HCT116 (cell line): Measurements from ENCODE around the gene MAP2K5. TPM values are rescaled to one million over a fixed set of nuclear protein-coding genes. Genes with fewer than 3 reads are reported as not detected.
A peak's percentile ranks its signal among the peaks of the same experiment; 100 is the strongest.

ENCODE experiments used
- ATAC-seq: fragments of 200-7000 bp; cut with Tn5 transposase; 2 replicates; pipeline ENCODE4 v1.9.1; 2020; ENCODE audit warnings: mild to moderate bottlenecking, moderate library complexity
- BruUV-seq: library from RNA; stranded (reverse); fragments of 400-500 nt; replicated peaks from 2 replicates; lab custom pipeline; 2021; lab: Mats Ljungman, UMichigan
- CTCF ChIA-PET: fragments of 300-600 bp; sonication (Branson Sonifier 250); formaldehyde crosslinking; loops from one replicate; lab custom pipeline; 2021; ENCODE audit warnings: antibody characterized with exemption; lab: Charles Lee
- POLR2A ChIA-PET: fragments of 300-600, 350-600 bp; sonication (Branson Sonifier 250); formaldehyde crosslinking; loops from one replicate; lab custom pipeline; 2021; ENCODE audit warnings: antibody characterized with exemption; lab: Charles Lee
- RAD21 ChIA-PET, 2 experiments: fragments of 300-600 bp; sonication (Branson Sonifier 250); formaldehyde crosslinking; loops; one replicate each; lab custom pipeline; 2023; ENCODE audit warnings: low total read pairs in 2 of 2; ENCODE audit not compliant: uncharacterized antibody in 2 of 2, unreplicated experiment in 2 of 2, low non-redundant PET in 1 of 2; lab: Charles Lee
- DNase-seq: peaks from one replicate; pipeline ENCODE4 v3.0.0-alpha.2; 2010; ENCODE audit warnings: low read depth, low spot score
- H2AFZ ChIP-seq: fragments of 200-600 bp; shearing (Covaris generic), sonication (generic); 2 replicates; pipeline ENCODE4 v1.6.1; 2017; ENCODE audit warnings: low read depth, mixed run types, mixed read lengths, antibody characterized with exemption, low read length; ENCODE audit not compliant: poor library complexity, severe bottlenecking
- H3K27ac ChIP-seq: 2 replicates; pipeline ENCODE4 v1.5.1; 2012; ENCODE audit warnings: low read depth, low read length
- H3K27me3 ChIP-seq: fragments of 200-600 bp; sonication (generic); 2 replicates; pipeline ENCODE4 v1.6.1; 2016; ENCODE audit warnings: mixed run types, low read length, mixed read lengths; ENCODE audit not compliant: insufficient read depth
- H3K36me3 ChIP-seq, 2 experiments: fragments of 200-500 bp in 1 of 2; fragments of 200-600 bp in 1 of 2; sonication (Bioruptor generic) in 1 of 2; sonication (generic) in 1 of 2; 2 replicates each; pipeline versions ENCODE4 v1.5.1 to v1.6.1; 2014 to 2016; ENCODE audit warnings: low read length in 2 of 2, inconsistent platforms in 1 of 2, mixed read lengths in 1 of 2, mixed run types in 1 of 2; ENCODE audit not compliant: insufficient read depth in 2 of 2, control insufficient read depth in 1 of 2
- H3K4me1 ChIP-seq, 2 experiments: fragments of 200-600 bp in 1 of 2; sonication (generic) in 1 of 2; 2 replicates each; pipeline versions ENCODE4 v1.5.1 to v1.6.1; 2012 to 2017; ENCODE audit warnings: low read length in 2 of 2, inconsistent platforms in 1 of 2, mild to moderate bottlenecking in 1 of 2, mixed read lengths in 1 of 2, mixed run types in 1 of 2, moderate library complexity in 1 of 2; ENCODE audit not compliant: insufficient read depth in 2 of 2, control insufficient read depth in 1 of 2
- H3K4me2 ChIP-seq: fragments of 200-600 bp; sonication (generic); 2 replicates; pipeline ENCODE4 v1.6.1; 2017; ENCODE audit warnings: mixed run types, low read length, mixed read lengths
- H3K4me3 ChIP-seq, 2 experiments: fragments of 200-600 bp in 1 of 2; sonication (generic) in 1 of 2; replicated peaks in 1 of 2; 2 replicates each; pipeline ENCODE4 v1.5.1; 2011 to 2016; ENCODE audit warnings: low read length in 2 of 2, control low read depth in 1 of 2, low read depth in 1 of 2, mild to moderate bottlenecking in 1 of 2, mixed read lengths in 1 of 2, mixed run types in 1 of 2
- H3K79me2 ChIP-seq: fragments of 200-600 bp; sonication (generic); 2 replicates; pipeline ENCODE4 v1.6.1; 2017; ENCODE audit warnings: mild to moderate bottlenecking, mixed run types, low read length, moderate library complexity, mixed read lengths; ENCODE audit not compliant: insufficient read depth
- H3K9ac ChIP-seq: fragments of 200-600 bp; sonication (generic); 2 replicates; pipeline ENCODE4 v1.6.1; 2016; ENCODE audit warnings: low read length, mixed read lengths
- H3K9me2 ChIP-seq: fragments of 200-600 bp; sonication (generic), shearing (Covaris generic); 2 replicates; pipeline ENCODE4 v1.6.1; 2017; ENCODE audit warnings: mixed run types, mild to moderate bottlenecking, moderate library complexity; ENCODE audit not compliant: insufficient read depth
- H3K9me3 ChIP-seq, 2 experiments: fragments of 200-500 bp in 1 of 2; fragments of 200-600 bp in 1 of 2; sonication (Bioruptor generic) in 1 of 2; sonication (generic) in 1 of 2; 2 replicates each; pipeline ENCODE4 v1.6.1; 2014 to 2017; ENCODE audit warnings: low read length in 2 of 2, mixed read lengths in 2 of 2, inconsistent platforms in 1 of 2, low read depth in 1 of 2, mild to moderate bottlenecking in 1 of 2, mixed run types in 1 of 2, moderate library complexity in 1 of 2; ENCODE audit not compliant: control insufficient read depth in 1 of 2, insufficient read depth in 1 of 2
- H4K20me1 ChIP-seq: fragments of 200-600 bp; sonication (generic), shearing (Covaris generic); 2 replicates; pipeline ENCODE4 v1.6.1; 2017; ENCODE audit warnings: mixed run types, mild to moderate bottlenecking, moderate library complexity; ENCODE audit not compliant: insufficient read depth
- CBX3 ChIP-seq: IDR thresholded peaks from 2 replicates; pipeline ENCODE4 v1.6.1; 2012; ENCODE audit warnings: low read depth
- CEBPB ChIP-seq: IDR thresholded peaks from 2 replicates; pipeline ENCODE4 v1.6.1; 2012; ENCODE audit warnings: low read depth
- CTCF ChIP-seq, 3 experiments: fragments of 200-600 bp in 1 of 3; sonication (generic) in 1 of 3; IDR thresholded peaks in 2 of 3; conservative IDR thresholded peaks in 1 of 3; 2 replicates each; pipeline ENCODE4 v1.5.1; 2012 to 2017; ENCODE audit warnings: low read depth in 2 of 3, low read length in 2 of 3, antibody characterized with exemption in 1 of 3, borderline replicate concordance in 1 of 3, control low read depth in 1 of 3, mild to moderate bottlenecking in 1 of 3, mixed read lengths in 1 of 3, mixed run types in 1 of 3, moderate library complexity in 1 of 3; ENCODE audit not compliant: insufficient read depth in 1 of 3
- EGR1 ChIP-seq: IDR thresholded peaks from 2 replicates; pipeline ENCODE4 v1.6.1; 2012; ENCODE audit warnings: low read depth
- EZH2 ChIP-seq: fragments of 200-600 bp; sonication (generic); IDR thresholded peaks from 2 replicates; pipeline ENCODE4 v1.6.1; 2017; ENCODE audit warnings: antibody characterized with exemption, mixed run types
- RAD21 ChIP-seq: IDR thresholded peaks from 2 replicates; pipeline ENCODE4 v1.6.1; 2012; ENCODE audit warnings: low read depth, mild to moderate bottlenecking
- REST ChIP-seq: IDR thresholded peaks from 2 replicates; pipeline ENCODE4 v1.6.1; 2012; ENCODE audit warnings: low read depth
- SRF ChIP-seq: IDR thresholded peaks from 2 replicates; pipeline ENCODE4 v1.6.1; 2012; ENCODE audit warnings: low read depth
- intact Hi-C: fragments of 100-400 bp; cut with micrococcal nuclease; formaldehyde crosslinking; loops from 2 replicates; pipeline ENCODE4 v1.10.0; 2022
- total RNA-seq: library from RNA; stranded (reverse); gene quantifications from one replicate; pipeline ENCODE4 v1.2.1, GENCODE V29; 2021; ENCODE audit not compliant: unreplicated experiment
- TF ChIP-seq, protein P1 (sequence below): IDR thresholded peaks from 2 replicates; pipeline ENCODE4 v1.6.1; 2012

The MAP2K5 gene
- total RNA-seq, 1 experiment from 2014 or later = 15.6 TPM

DNA sequence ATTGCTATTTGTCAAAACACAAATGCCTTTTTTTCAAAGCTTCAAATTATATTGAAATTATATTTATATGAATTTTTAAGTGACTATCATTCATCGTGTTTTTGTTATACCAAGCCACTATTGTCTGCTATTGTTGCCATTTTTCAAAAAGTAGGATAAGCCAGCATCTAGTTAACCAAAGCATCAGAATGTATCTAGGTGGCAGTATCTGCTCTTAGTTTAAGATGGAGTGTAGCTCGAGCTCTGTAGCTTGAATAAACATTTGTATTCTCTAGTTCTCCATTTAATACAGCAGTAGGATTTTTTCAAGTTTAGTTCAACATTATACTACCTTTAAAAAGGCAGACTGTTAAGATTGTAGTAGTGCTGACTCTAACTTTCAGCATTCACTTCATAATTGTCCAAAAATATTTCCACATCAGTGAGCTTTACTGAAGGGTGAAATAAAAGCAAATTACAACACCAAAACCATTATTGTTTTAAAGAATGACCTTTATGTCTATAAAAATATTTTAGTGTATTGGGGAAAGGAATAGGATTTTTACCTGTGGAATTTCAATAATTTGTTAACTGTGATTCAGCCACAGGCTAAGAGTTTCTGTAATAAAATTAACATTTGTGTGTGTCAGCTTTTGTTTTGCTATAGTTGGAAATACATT lies 41.2 kb upstream of the MAP2K5 start:
- Histone ChIP-seq H3K27me3 (no peaks in the 10 kb centered on the region), H2AFZ (no peak overlapping the region), H3K4me1 (no peaks in the 10 kb centered on the region), H3K4me2 (no peak overlapping the region), H3K9me3 (no peaks in the 10 kb centered on the region), H3K36me3 (no peaks in the 10 kb centered on the region), H4K20me1 (no peaks in the 10 kb centered on the region), H3K9me2 (no peaks in the 10 kb centered on the region), H3K9ac (no peak overlapping the region), H3K27ac (no peak overlapping the region), H3K4me3 (no peak overlapping the region), H3K79me2 (no peaks in the 10 kb centered on the region)
- CTCF ChIA-PET = interaction anchor here (1.4 to 1.6 kb wide), 2 partner anchors 331 to 651 kb away, joined by 3 to 4 read pairs; no protein-coding TSS in a partner anchor
- intact Hi-C loops = no loop called here
- no peak for ATAC-seq
- POLR2A ChIA-PET = no interaction called here
- DNase-seq = no peak
- RAD21 ChIA-PET = no interaction called here
- BruUV-seq = no TSS peak
- TF ChIP-seq RAD21 = peak; percentile 52
- TF ChIP-seq CTCF (IDR thresholded peaks at IDR 0.05 in 2 of 3, conservative IDR thresholded peaks at IDR 0.05 in 1 of 3; ENCODE audit: borderline replicate concordance in 1 of 3, insufficient read depth in 1 of 3, low read depth in 2 of 3, low read length in 2 of 3) = peak in 2 of 3 experiments; percentile 11 to 20; a peak in 1 of 6 replicates
- TF ChIP-seq EZH2 = no peak
- TF ChIP-seq, protein P1, sequence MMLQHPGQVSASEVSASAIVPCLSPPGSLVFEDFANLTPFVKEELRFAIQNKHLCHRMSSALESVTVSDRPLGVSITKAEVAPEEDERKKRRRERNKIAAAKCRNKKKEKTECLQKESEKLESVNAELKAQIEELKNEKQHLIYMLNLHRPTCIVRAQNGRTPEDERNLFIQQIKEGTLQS = no peak

DNA sequence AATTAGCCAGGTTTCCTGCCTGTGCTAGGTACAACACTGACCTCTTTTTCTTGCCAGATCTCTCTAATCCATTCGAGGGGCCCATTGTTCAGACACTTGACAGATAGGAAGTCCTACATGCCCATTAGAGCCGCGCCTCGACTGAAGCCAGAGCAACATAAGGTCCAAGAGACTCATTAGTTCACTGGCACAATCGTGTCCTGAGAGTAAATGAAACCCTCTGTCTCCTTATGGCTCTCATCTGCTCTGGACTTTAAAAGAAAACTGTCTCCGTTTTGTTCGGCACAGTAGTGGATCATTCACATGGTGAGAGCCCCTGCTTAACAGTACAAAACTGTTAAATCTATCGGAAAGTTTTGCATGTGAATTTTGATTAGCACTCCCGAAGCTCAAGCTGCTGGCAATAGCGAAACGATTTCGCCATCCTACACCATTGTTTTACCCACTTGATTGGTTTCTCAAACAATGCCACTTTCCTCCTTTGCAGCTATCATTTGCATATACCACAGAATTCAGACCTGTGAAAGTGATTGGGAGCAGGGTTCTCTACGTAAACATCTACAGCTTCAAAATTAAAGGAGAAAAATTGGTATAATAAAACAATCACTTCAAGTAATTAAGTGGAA lies 40.6 kb upstream of the MAP2K5 start:
- ChIA-PET CTCF (interaction anchor here (1.4 to 1.6 kb wide), 2 partner anchors 330 to 651 kb away, joined by 3 to 4 read pairs; no protein-coding TSS in a partner anchor), POLR2A (no interaction called here)
- BruUV-seq = no TSS peak
- TF ChIP-seq REST (no peak), CBX3 (no peak), SRF (no peak), CEBPB (no peak), EZH2 (no peak), RAD21 (no peak), EGR1 (no peak)
- TF ChIP-seq, protein P1 = no peak

More for the DNA sequence above, 40.6 kb upstream of the MAP2K5 start:
- Histone ChIP-seq H2AFZ (no peak overlapping the region), H3K9me2 (no peaks in the 10 kb centered on the region), H3K36me3 (no peaks in the 10 kb centered on the region), H3K27me3 (no peaks in the 10 kb centered on the region), H3K4me3 (no peak overlapping the region), H3K9ac (no peak overlapping the region), H3K9me3 (no peaks in the 10 kb centered on the region), H3K27ac (no peak overlapping the region), H3K4me1 (no peaks in the 10 kb centered on the region), H4K20me1 (no peaks in the 10 kb centered on the region), H3K79me2 (no peaks in the 10 kb centered on the region), H3K4me2 (no peak overlapping the region)
- RAD21 ChIA-PET = no interaction called here
- DNase-seq (no peak), ATAC-seq (no peak)
- intact Hi-C loops = no loop called here
